Ascending aorta (tissue), 2 donors: ENCODE results near the gene LACTBL1. TPM values are rescaled to one million over a fixed set of nuclear protein-coding genes. Genes with fewer than 3 reads are reported as not detected.

Source experiments
- DNase-seq, 2 donors: peaks; one replicate each; pipeline ENCODE4 v3.0.0-alpha.2; 2019; ENCODE audit warnings: low spot score in 2 of 2
- H3K27ac ChIP-seq, 2 donors: fragments of 200-600 bp; sonication (generic); one replicate each; pipeline ENCODE4 v1.5.1; 2016 to 2017; ENCODE audit warnings: mild to moderate bottlenecking in 1 of 2
- H3K27me3 ChIP-seq: fragments of 200-600 bp; sonication (generic); one replicate; pipeline ENCODE4 v1.5.1; 2017
- H3K36me3 ChIP-seq, 2 donors: fragments of 200-600 bp; sonication (generic); one replicate each; pipeline ENCODE4 v1.5.1; 2016
- H3K4me1 ChIP-seq, 2 donors: fragments of 200-600 bp; sonication (generic); one replicate each; pipeline ENCODE4 v1.5.1; 2016 to 2017; ENCODE audit warnings: mild to moderate bottlenecking in 1 of 2
- H3K4me3 ChIP-seq, 2 donors: fragments of 200-600 bp; sonication (generic); one replicate each; pipeline ENCODE4 v1.5.1; 2016 to 2017; ENCODE audit warnings: mild to moderate bottlenecking in 1 of 2
- H3K9me3 ChIP-seq, 2 donors: fragments of 200-600 bp; sonication (generic); one replicate each; pipeline ENCODE4 v1.5.1; 2016
- CTCF ChIP-seq, 3 experiments: fragments of 200-600 bp in 2 of 3; fragments of 450-650 bp in 1 of 3; sonication (generic) in 2 of 3; IDR thresholded peaks; one replicate each; pipeline ENCODE4 v1.5.1; 2016 to 2019; ENCODE audit warnings: antibody characterized with exemption in 3 of 3, mild to moderate bottlenecking in 1 of 3, moderate library complexity in 1 of 3
- intact Hi-C: fragments of 100-400 bp; cut with DNase I; formaldehyde crosslinking; loops from one replicate; pipeline ENCODE4 v1.15.1; 2023
- total RNA-seq: library from RNA; depleted of rRNA; stranded (reverse); fragments of >200 nt; gene quantifications from one replicate; pipeline ENCODE4 v1.1.0, GENCODE V29; 2016

The LACTBL1 gene
- total RNA-seq, 1 donor from 2014 or later = not detected

- no peak for TF ChIP-seq CTCF (IDR thresholded peaks at IDR 0.05)
- DNase-seq = no peak
Measured at GRCh38 chr1:22925111-22925510, 47.6 kb downstream of the LACTBL1 start.

GRCh38 chr1:22922640-22923039 is 50.0 kb downstream of the LACTBL1 start:
- no peaks in the 10 kb centered on the region for H3K4me1 ChIP-seq
- H3K9me3 ChIP-seq = no peaks in the 10 kb centered on the region
- H3K27me3 ChIP-seq = no peaks in the 10 kb centered on the region
- no peak overlapping the region for H3K4me3 ChIP-seq
- H3K27ac ChIP-seq = no peak overlapping the region
- no peaks in the 10 kb centered on the region for H3K36me3 ChIP-seq
- intact Hi-C loops = no loop called here
- TF ChIP-seq CTCF (IDR thresholded peaks at IDR 0.05) = no peak
- DNase-seq = no peak

More at GRCh38 chr1:22925111-22925510, 47.6 kb downstream of the LACTBL1 start:
- Histone ChIP-seq H3K27ac (no peak overlapping the region), H3K9me3 (no peaks in the 10 kb centered on the region), H3K27me3 (no peaks in the 10 kb centered on the region), H3K36me3 (no peaks in the 10 kb centered on the region), H3K4me1 (no peaks in the 10 kb centered on the region), H3K4me3 (no peak overlapping the region)
- intact Hi-C loops = no loop called here

- Histone ChIP-seq H3K27me3 (no peaks in the 10 kb centered on the region), H3K27ac (no peak overlapping the region), H3K4me3 (no peak overlapping the region), H3K4me1 (no peaks in the 10 kb centered on the region), H3K9me3 (no peaks in the 10 kb centered on the region), H3K36me3 (no peaks in the 10 kb centered on the region)
- no peak for TF ChIP-seq CTCF (IDR thresholded peaks at IDR 0.05)
- no peak for DNase-seq
- intact Hi-C loops = no loop called here
Measured at GRCh38 chr1:22921452-22922126, 51.1 kb downstream of the LACTBL1 start.

GRCh38 chr1:22920734-22921451 is 51.8 kb downstream of the LACTBL1 start:
- DNase-seq = no peak
- H3K36me3 ChIP-seq = no peaks in the 10 kb centered on the region
- intact Hi-C loops = no loop called here
- H3K9me3 ChIP-seq = no peaks in the 10 kb centered on the region
- no peaks in the 10 kb centered on the region for H3K27me3 ChIP-seq
- H3K4me1 ChIP-seq = no peaks in the 10 kb centered on the region
- no peak overlapping the region for H3K27ac ChIP-seq
- no peak for TF ChIP-seq CTCF (IDR thresholded peaks at IDR 0.05)
- H3K4me3 ChIP-seq = no peak overlapping the region

- DNase-seq = no peak
- Histone ChIP-seq H3K27ac (no peak overlapping the region), H3K4me1 (no peaks in the 10 kb centered on the region), H3K9me3 (no peaks in the 10 kb centered on the region), H3K27me3 (no peaks in the 10 kb centered on the region), H3K4me3 (no peak overlapping the region), H3K36me3 (no peaks in the 10 kb centered on the region)
- intact Hi-C loops = no loop called here
- TF ChIP-seq CTCF (IDR thresholded peaks at IDR 0.05) = no peak
Measured at GRCh38 chr1:22920026-22920733, 52.5 kb downstream of the LACTBL1 start.
